Aorta (tissue), 5 donors: ENCODE results near the gene DNAH2. TPM values are rescaled to one million over a fixed set of nuclear protein-coding genes. Genes with fewer than 3 reads are reported as not detected.
"Not testable (repeated sequence)": the region's sequence is repeated elsewhere in the genome, so short reads cannot be mapped to it uniquely, and the experiment has no call there.

Source experiments
- ATAC-seq: fragments of 200-7000 bp; cut with Tn5 transposase; one replicate; pipeline ENCODE4 v1.9.1; 2022; ENCODE audit warnings: moderate library complexity; ENCODE audit not compliant: low FRiP score
- DNase-seq, 2 donors: peaks; one replicate each; pipeline ENCODE4 v3.0.0-alpha.2; 2020
- H3K27ac ChIP-seq, 2 donors: one replicate each; pipeline ENCODE4 v1.5.1; 2013; ENCODE audit warnings: low read length in 2 of 2, mild to moderate bottlenecking in 2 of 2, moderate library complexity in 2 of 2, control low read depth in 1 of 2, inconsistent platforms in 1 of 2, low read depth in 1 of 2
- H3K27me3 ChIP-seq, 2 donors: one replicate each; pipeline ENCODE4 v1.6.1; 2013; ENCODE audit warnings: control low read depth in 1 of 2, low read length in 1 of 2, mild to moderate bottlenecking in 1 of 2, moderate library complexity in 1 of 2; ENCODE audit not compliant: insufficient read depth in 2 of 2, control insufficient read depth in 1 of 2
- H3K36me3 ChIP-seq, 2 donors: one replicate each; pipeline ENCODE4 v1.6.1; 2013; ENCODE audit warnings: control low read depth in 1 of 2, low read length in 1 of 2, mild to moderate bottlenecking in 1 of 2; ENCODE audit not compliant: insufficient read depth in 2 of 2, control insufficient read depth in 1 of 2
- H3K4me1 ChIP-seq, 2 donors: one replicate each; pipeline ENCODE4 v1.6.1; 2013; ENCODE audit warnings: low read length in 2 of 2, control low read depth in 1 of 2, mild to moderate bottlenecking in 1 of 2, moderate library complexity in 1 of 2; ENCODE audit not compliant: insufficient read depth in 2 of 2, control insufficient read depth in 1 of 2
- H3K4me3 ChIP-seq, 2 donors: one replicate each; pipeline ENCODE4 v1.5.1; 2013; ENCODE audit warnings: low read length in 2 of 2, control low read depth in 1 of 2, mild to moderate bottlenecking in 1 of 2
- H3K9me3 ChIP-seq: one replicate; pipeline ENCODE4 v1.6.1; 2013; ENCODE audit warnings: mild to moderate bottlenecking, low read length; ENCODE audit not compliant: control insufficient read depth
- WGBS, 2 donors: extraction: QIAGEN DNeasy Blood & Tissue Kit; methylation state at CpG; one replicate each; pipeline ENCODE4 v1.1.7; 2013; 5-methylcytosine and 5-hydroxymethylcytosine counted together
- intact Hi-C, 2 donors: fragments of 100-400 bp; cut with DNase I; formaldehyde crosslinking; loops; one replicate each; pipeline versions ENCODE4 v1.14.2 to v1.15.0; 2022
- polyA plus RNA-seq, 2 donors: library from polyadenylated mRNA; stranded (reverse); fragments of 200-250 nt; gene quantifications; one replicate each; pipeline ENCODE4 v1.2.3, GENCODE V29; 2013
- total RNA-seq, 2 donors: library from RNA; stranded (reverse); fragmentation: NEBNext Ultra II Directional; extraction: Animal tissue kit (Norgen Biotek cat#: 25700); gene quantifications; one replicate each; pipeline ENCODE4 v1.2.1, GENCODE V29; 2021
- donor health status: healthy with polysubstance abuse.
- donor health status: Bipolar disorder and iron deficiency.
- donor health status: DM: no; HTN: no; CAD: no.
- donor health status: DM: no; HTN: no; CAD: no.
- donor health status: DM: yes; HTN: yes; CAD: no.

DNAH2 gene
- total and polyA plus RNA-seq, 4 donors = 0.08 to 1.6 (median 0.16) TPM; not detected in 1

DNA sequence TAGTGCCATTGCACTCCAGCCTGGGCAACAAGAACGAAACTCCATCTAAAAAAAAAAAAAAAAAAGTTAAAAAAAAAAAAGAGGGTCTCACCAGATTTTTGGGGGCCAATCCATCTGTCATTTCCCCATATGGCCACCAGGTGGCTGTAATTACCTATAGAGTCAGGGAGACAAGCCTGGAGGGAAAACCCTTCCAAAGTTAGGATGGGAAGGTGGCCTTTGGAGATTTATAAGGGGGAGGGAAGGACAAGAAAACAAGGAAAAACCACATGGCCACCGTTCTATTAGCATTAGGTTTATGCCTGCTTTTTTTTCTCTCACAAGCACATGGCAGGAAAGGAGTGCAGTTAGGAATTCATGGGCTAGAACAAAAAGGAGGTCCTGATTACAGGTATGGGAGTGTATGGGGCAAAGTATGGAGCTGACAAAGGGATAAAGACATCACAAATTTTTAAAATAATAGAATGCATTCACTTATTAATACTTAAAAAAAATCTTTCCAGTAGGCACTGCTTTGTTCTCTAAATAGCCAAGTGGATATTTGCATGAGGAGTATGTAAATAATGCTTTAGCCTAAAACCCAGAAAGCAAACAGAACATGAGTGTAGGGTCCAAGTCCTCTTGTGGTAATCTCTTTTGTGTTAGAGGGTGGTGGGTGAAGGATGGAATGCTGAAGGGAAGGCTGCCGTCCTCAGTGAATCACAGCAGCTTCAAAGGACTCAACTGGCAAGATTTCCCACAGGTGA lies 145.3 kb downstream of the DNAH2 start:
- ATAC-seq (no peak), DNase-seq (no peak)
- H3K4me3 ChIP-seq = no peak overlapping the region
- no peaks in the 10 kb centered on the region for H3K36me3 ChIP-seq
- H3K4me1 ChIP-seq = no peaks in the 10 kb centered on the region
- no peak overlapping the region for H3K27ac ChIP-seq
- no peaks in the 10 kb centered on the region for H3K9me3 ChIP-seq
- intact Hi-C loops = loop anchor here (1.0 to 5.0 kb wide), 4 partner anchors 34 to 126 kb away; no protein-coding TSS in a partner anchor
- 27 to 38% methylated on average over 3 of the region's 3 CpGs for WGBS, 2 donors
- H3K27me3 ChIP-seq = no peaks in the 10 kb centered on the region

DNA sequence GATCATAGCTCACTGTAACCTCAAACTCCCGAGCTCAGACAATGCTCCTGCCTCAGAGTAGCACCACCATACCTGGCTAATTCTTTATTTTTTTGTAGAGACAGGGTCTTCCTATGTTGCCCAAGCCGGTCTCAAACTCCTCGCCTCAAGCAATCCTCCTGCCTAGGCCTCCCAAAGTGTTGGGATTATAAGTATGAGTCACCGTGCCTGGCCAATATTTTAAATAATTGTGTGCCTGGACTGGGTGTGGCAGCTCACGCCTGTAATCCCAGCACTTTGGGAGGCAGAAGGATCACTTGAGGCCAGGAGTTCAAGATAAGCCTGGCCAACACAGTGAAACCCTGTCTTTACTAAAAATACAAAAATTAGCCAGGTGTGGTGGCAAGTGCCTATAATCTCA lies 146.8 kb downstream of the DNAH2 start:
- intact Hi-C loops = loop anchor here (5.0 kb wide), 2 partner anchors 33 to 58 kb away; no protein-coding TSS in a partner anchor
- 76 to 84% methylated on average over 5 of the region's 5 CpGs for WGBS, 2 donors
- not testable (repeated sequence) for ATAC-seq

DNA sequence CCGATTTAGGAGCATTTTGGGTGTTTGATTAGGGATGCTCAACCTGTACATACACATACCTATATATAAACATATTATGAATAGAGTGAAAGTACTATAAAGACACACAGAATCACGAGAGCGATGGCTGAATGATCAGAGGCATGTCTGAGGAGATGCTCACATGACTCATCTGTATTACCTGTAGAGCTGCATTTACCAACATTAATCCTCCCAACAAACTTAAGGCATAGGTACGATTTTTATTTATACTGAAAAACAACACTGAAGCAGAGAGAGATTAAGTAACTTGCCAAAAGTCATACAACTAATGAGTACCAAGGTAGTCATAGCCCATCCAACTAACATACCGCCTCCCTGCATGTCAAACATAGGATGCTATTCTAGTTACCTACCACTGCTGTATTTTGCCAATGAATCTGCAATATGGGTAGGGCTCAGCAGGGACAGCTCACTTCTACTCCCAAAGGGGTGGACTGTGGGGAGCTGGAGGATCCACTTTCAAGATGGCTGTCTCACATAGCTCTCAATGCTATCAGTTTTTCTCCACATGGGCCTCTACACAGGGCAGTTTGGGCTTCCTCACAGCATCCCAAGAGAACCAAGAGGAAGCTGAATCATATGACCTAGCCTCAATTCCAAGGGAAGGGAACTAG lies 147.6 kb downstream of the DNAH2 start:
- Histone ChIP-seq H3K27me3 (no peaks in the 10 kb centered on the region), H3K27ac (no peak overlapping the region), H3K4me1 (no peaks in the 10 kb centered on the region), H3K36me3 (no peaks in the 10 kb centered on the region), H3K4me3 (no peak overlapping the region), H3K9me3 (no peaks in the 10 kb centered on the region)
- DNase-seq (no peak), ATAC-seq (no peak)
- 88 to 93% methylated on average over 5 of the region's 5 CpGs for WGBS, 2 donors
- intact Hi-C loops = loop anchor here (5.0 kb wide), 2 partner anchors 32 to 57 kb away; no protein-coding TSS in a partner anchor

More for the DNA sequence above, 146.8 kb downstream of the DNAH2 start:
- H3K4me3 ChIP-seq, H3K9me3 ChIP-seq, DNase-seq, H3K4me1 ChIP-seq, H3K27me3 ChIP-seq, H3K36me3 ChIP-seq, H3K27ac ChIP-seq: not testable (repeated sequence)

DNA sequence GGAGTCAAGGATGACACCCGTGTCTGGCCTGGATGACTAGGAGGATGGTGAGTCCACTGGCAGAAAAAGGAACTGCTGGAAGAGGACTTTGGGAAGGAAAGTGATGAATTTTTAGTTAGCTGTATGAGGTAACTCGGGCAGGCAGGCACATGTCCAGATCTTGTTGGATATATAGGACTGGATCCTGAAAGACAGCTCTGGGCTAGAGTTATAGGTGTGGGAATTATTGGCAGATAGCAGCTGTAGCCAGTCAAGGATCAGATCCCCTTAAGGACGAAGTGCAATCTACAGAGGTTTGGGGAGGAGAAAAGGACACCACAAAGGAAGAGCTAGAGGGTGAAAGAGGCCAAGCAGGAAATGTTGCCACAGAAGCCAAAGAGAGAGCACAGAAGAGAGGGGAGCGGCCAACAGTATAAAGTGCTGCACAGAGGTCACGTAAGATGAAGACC lies 150.4 kb downstream of the DNAH2 start:
- DNase-seq (no peak), ATAC-seq (no peak)
- Histone ChIP-seq H3K4me1 (no peaks in the 10 kb centered on the region), H3K27ac (no peak overlapping the region), H3K9me3 (no peaks in the 10 kb centered on the region), H3K4me3 (no peak overlapping the region), H3K36me3 (no peaks in the 10 kb centered on the region), H3K27me3 (no peaks in the 10 kb centered on the region)
- intact Hi-C loops = no loop called here
- WGBS, 2 donors = 82% methylated on average over 5 of the region's 5 CpGs

DNA sequence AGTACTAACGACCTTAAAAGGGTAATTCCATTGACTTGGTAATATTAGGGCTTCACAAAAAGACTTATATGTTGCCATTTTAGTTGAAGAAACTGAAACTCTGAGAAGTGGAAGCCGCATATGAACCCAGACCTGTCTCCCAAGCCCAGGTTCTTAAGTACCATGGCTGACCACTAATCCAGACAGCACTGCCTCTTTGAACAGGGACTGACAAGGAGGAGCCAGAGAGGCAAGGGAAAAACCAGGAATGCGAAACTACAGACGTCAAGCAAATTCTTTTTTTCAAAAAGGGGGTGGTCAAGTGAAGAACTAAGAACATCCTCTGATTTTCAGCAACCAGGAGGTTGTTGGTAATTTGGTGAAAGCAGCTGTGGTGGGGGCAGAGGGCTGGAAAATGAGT lies 155.5 kb downstream of the DNAH2 start:
- intact Hi-C loops = no loop called here
- no peak overlapping the region for H3K27ac ChIP-seq
- DNase-seq = no peak
- no peak overlapping the region for H3K4me3 ChIP-seq
- H3K9me3 ChIP-seq = no peaks in the 10 kb centered on the region
- peaks cover 0 to 3% of the 10 kb centered on the region in 2 donors for H3K36me3 ChIP-seq
- no peaks in the 10 kb centered on the region for H3K27me3 ChIP-seq
- 74% methylated on average over 4 of the region's 4 CpGs for WGBS, 2 donors
- H3K4me1 ChIP-seq = no peaks in the 10 kb centered on the region
- ATAC-seq = no peak

DNA sequence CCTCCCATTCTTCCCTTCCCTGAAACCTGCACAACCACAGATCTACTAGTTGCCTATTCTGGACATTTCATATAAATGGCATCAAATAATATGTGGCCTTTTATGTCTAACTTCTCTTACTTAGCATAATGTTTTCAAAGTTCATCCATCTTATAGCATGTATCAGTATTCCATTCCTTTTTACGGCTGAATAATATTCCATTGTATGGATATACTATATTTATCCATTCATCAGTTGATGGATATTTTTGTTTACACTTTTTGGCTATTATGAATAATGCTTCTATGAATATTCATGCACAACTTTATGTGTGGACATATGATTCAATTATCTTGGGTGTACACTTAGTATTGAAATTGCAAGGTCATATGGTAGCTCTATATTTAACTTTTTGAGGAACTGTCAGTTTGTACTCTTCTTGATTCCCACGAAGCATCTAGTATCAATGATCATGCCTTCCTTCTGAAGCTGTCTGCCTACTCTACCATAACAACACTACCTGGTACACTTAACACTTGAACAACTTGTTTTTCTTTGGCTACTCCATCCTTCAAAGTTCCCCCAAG lies 158.3 kb downstream of the DNAH2 start:
- Histone ChIP-seq H3K27ac (no peak overlapping the region), H3K4me3 (no peak overlapping the region), H3K9me3 (no peaks in the 10 kb centered on the region), H3K27me3 (no peaks in the 10 kb centered on the region), H3K36me3 (peaks cover 3 to 4% of the 10 kb centered on the region in 2 donors), H3K4me1 (no peaks in the 10 kb centered on the region)
- DNase-seq (no peak), ATAC-seq (no peak)
- intact Hi-C loops = no loop called here
- whole genome bisulfite sequencing, 2 donors = 86 to 89% methylated on average over 2 of the region's 2 CpGs

DNA sequence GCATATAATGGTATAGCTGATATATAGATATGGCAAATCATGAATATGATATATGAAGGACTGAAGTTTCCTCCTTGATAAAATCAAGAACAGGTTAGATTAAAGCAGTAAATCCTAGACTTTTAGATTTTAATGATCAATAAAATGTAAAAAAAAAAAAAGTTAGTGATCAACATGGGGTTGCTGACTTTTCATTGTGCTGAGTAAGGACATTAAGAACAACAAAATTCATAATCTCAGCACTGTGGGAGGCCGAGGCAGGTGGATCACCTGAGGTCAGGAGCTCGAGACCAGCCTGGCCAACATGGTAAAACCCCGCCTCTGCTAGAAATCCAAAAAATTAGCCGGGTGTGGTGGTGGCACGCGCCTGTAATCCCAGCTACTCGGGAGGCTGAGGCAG lies 160.7 kb downstream of the DNAH2 start:
- intact Hi-C loops = no loop called here
- peaks cover 3 to 4% of the 10 kb centered on the region in 2 donors for H3K36me3 ChIP-seq
- ATAC-seq (no peak), DNase-seq (no peak)
- H3K9me3 ChIP-seq = no peaks in the 10 kb centered on the region
- H3K27ac ChIP-seq = no peak overlapping the region
- 93 to 96% methylated on average over 7 of the region's 7 CpGs for WGBS, 2 donors
- H3K27me3 ChIP-seq = no peaks in the 10 kb centered on the region
- no peaks in the 10 kb centered on the region for H3K4me1 ChIP-seq
- no peak overlapping the region for H3K4me3 ChIP-seq

DNA sequence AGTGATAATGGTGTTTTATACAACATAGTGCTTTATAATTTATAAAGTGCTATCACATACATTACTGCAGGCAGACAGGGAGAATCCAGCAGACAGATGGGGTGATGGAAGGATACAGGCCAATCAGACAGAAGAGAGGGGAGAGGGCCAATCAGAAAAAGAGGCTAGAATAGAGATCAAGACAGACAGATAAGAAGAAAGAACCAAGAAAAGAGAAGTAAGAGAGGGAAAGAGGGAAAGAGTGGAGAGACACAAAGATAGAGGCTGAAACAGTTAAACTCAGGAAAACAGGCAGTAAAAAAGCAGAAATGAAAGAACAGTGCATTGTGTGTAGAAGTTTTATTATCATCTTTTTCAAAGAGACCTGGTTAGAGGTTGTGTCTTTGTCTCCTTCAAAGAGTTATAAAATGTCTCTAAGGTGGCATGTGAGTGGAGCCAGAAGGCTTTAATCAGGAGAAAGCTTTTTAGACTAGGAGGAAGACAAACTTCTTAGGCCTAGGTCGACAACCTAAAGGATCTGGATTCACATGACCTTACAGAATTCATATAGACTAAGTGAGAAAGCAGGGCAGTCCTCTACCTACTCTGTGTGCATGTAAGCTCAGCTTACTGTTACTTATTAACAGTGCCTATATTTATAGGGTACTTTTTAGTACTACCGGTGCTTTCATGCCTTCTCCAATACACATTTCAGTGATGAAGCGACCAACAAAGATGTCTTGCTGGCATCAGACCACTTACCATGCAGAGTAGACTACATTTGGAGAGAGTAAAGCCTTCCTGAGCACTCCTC lies 162.7 kb downstream of the DNAH2 start:
- no peak overlapping the region for H3K27ac ChIP-seq
- H3K4me1 ChIP-seq = no peaks in the 10 kb centered on the region
- intact Hi-C loops = no loop called here
- no peaks in the 10 kb centered on the region for H3K27me3 ChIP-seq
- 79 to 80% methylated on average over 3 of the region's 3 CpGs for WGBS, 2 donors
- no peak overlapping the region for H3K4me3 ChIP-seq
- DNase-seq = no peak
- H3K9me3 ChIP-seq = no peaks in the 10 kb centered on the region
- H3K36me3 ChIP-seq = peaks cover 0 to 4% of the 10 kb centered on the region in 2 donors
- no peak for ATAC-seq
